ENCODE measurements around the gene TRIOBP.

Gene TRIOBP

DNA sequence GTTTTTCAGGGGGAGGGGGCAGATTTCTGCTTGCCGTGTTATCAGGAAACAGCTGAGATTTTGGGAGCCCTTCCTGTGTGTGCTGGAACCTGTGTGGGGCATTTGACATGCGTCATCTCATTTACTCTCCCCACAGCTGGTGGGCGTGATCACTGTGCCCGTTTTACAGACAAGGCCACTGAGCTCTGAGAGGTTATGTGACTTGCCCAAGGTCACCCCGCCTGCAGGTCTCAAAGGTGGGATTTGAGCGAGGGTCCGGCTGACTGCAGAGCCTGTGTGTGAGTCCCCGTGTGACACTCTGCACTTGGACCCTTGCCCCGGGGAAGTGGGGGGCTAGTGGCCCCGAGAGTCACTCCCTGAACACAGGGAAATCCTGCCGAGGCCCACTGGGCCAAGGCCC lies 62.4 kb downstream of the TRIOBP start:
- Mint-ChIP-seq H3K4me1 (ENCODE audit: low read depth in 2 of 2) (peaks cover 0 to 1% of the 10 kb centered on the region in 2 donors), H3K36me3 (ENCODE audit: insufficient read depth) (peaks cover 37% of the 10 kb centered on the region), H3K4me3 (no peak overlapping the region), H3K9me3 (no peaks in the 10 kb centered on the region), H3K27me3 (no peaks in the 10 kb centered on the region), H3K27ac (no peak overlapping the region)
- ATAC-seq (replicated peaks) (no peak), DNase-seq (no peak)

DNA sequence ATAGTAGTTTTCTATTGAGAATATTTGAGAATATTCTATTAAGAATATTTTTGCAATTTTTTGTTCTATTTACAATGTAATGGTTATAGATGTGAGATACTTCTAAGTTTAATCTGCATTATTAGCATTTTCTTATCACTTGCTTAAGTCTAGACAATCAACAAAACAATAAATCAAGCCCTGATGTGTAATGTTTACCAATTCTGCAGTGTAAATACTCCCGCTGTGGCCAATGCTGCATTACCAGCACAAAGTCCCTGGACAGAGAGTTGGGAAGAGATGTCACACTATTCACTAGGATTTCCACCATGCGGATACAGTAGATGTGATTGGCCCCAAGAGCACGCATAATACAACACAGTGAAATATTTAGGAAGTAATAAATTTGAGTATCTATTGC lies 63.3 kb downstream of the TRIOBP start:
- H3K4me1 Mint-ChIP-seq (ENCODE audit: low read depth in 2 of 2) = no peaks in the 10 kb centered on the region
- no peak overlapping the region for H3K27ac Mint-ChIP-seq
- ATAC-seq (replicated peaks) = no peak
- no peaks in the 10 kb centered on the region for H3K9me3 Mint-ChIP-seq
- no peak overlapping the region for H3K4me3 Mint-ChIP-seq
- no peak for DNase-seq
- H3K27me3 Mint-ChIP-seq = no peaks in the 10 kb centered on the region
- peaks cover 40% of the 10 kb centered on the region for H3K36me3 Mint-ChIP-seq (ENCODE audit: insufficient read depth)

DNA sequence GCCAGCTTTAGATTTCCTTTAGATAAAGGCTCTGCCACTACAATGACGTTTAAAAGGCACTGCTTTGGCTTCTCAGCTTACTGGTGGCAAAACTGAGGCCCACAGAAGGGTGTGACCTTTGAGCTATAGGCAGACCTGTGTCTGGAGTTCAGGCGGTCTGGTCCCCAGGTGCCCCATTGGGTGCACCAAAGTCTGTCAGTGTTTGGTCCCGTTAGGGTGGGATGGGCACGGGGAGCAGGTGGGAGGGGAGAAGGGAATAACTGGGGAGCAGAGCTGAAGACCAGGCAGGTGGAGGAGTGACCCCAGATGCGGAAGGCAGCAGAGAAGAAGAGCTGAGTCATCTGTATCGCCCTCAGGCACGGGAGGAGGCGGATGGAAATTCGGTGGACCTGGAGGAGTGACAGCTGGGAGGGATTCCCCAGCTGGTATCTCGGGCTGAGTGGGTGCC lies 65.6 kb downstream of the TRIOBP start:
- no peaks in the 10 kb centered on the region for H3K9me3 Mint-ChIP-seq
- H3K27me3 Mint-ChIP-seq = no peaks in the 10 kb centered on the region
- no peak for DNase-seq
- no peak overlapping the region for H3K4me3 Mint-ChIP-seq
- H3K4me1 Mint-ChIP-seq (ENCODE audit: low read depth in 2 of 2) = no peaks in the 10 kb centered on the region
- ATAC-seq (replicated peaks) = no peak
- H3K36me3 Mint-ChIP-seq (ENCODE audit: insufficient read depth) = peaks cover 34% of the 10 kb centered on the region
- no peak overlapping the region for H3K27ac Mint-ChIP-seq

DNA sequence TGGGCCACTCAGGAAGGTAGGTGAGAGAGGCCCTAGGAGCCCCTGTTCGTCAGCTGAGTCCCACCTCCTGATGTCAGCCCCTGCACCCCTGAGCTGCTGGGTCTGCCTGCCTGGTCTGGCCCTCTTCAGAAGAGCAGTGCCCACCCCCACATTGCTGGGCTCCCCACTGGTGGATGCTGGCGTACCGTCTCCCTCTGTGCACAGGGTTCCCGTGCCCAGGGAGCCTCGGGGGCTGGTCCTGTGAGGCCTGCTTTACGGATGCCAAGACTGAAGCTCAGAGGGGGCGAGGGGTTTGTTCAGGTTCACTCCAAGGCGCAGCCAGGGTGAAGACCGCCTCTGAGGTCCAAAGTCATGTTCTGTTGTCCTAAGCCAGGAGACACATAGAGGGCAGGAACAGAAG lies 66.2 kb downstream of the TRIOBP start:
- Mint-ChIP-seq H3K27ac (no peak overlapping the region), H3K4me3 (no peak overlapping the region), H3K36me3 (ENCODE audit: insufficient read depth) (peaks cover 34% of the 10 kb centered on the region), H3K9me3 (no peaks in the 10 kb centered on the region), H3K4me1 (ENCODE audit: low read depth in 2 of 2) (no peaks in the 10 kb centered on the region), H3K27me3 (no peaks in the 10 kb centered on the region)
- DNase-seq (no peak), ATAC-seq (replicated peaks) (no peak)

DNA sequence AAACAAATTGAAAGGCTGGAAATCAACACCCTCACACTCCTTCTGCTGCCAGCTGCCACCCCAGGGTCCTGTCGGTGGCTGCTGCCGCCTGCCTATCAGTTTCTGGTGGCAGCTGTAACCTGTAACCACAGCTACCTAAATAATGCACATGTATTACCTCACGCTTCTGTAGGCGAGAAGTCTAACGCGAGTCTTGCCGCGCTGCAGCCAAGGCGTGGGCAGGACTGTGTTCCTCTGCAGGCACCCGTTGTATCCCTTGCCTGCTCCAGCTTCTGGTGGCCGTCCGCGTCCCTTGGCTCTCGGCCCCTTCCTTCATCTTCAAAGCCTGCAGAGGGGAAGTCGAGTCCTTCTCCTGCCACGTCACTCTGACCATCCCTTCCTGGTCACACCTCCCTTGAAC lies 66.8 kb downstream of the TRIOBP start:
- no peaks in the 10 kb centered on the region for H3K27me3 Mint-ChIP-seq
- no peak overlapping the region for H3K4me3 Mint-ChIP-seq
- H3K4me1 Mint-ChIP-seq (ENCODE audit: low read depth in 2 of 2) = no peaks in the 10 kb centered on the region
- DNase-seq = no peak
- peaks cover 27% of the 10 kb centered on the region for H3K36me3 Mint-ChIP-seq (ENCODE audit: insufficient read depth)
- peak overlapping the region; percentile 41 to 78 for H3K27ac Mint-ChIP-seq
- no peaks in the 10 kb centered on the region for H3K9me3 Mint-ChIP-seq
- no peak for ATAC-seq (replicated peaks)

DNA sequence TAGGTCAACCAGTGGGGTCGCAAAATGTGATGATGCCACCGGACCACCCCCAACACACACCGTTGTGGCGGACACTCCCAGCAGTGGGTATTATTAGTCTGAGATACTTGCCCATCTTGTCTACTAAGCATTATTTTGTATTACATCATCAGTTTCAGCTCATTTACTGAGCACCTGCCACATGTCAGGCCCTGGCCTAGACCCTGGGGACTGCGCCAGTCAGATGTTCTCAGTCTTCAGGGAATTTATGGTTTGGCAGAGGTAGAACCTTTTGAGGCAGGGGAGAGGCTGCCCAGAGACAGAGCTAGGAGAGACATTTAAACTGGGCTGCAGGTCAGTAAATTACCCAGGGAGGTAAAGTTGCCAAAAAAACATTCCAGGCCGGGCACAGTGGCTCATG lies 67.8 kb downstream of the TRIOBP start:
- ATAC-seq (replicated peaks) = no peak
- DNase-seq = no peak
- no peaks in the 10 kb centered on the region for H3K4me1 Mint-ChIP-seq (ENCODE audit: low read depth in 2 of 2)
- no peak overlapping the region for H3K4me3 Mint-ChIP-seq
- H3K27ac Mint-ChIP-seq = no peak overlapping the region
- peaks cover 19% of the 10 kb centered on the region for H3K36me3 Mint-ChIP-seq (ENCODE audit: insufficient read depth)
- H3K9me3 Mint-ChIP-seq = no peaks in the 10 kb centered on the region
- no peaks in the 10 kb centered on the region for H3K27me3 Mint-ChIP-seq

DNA sequence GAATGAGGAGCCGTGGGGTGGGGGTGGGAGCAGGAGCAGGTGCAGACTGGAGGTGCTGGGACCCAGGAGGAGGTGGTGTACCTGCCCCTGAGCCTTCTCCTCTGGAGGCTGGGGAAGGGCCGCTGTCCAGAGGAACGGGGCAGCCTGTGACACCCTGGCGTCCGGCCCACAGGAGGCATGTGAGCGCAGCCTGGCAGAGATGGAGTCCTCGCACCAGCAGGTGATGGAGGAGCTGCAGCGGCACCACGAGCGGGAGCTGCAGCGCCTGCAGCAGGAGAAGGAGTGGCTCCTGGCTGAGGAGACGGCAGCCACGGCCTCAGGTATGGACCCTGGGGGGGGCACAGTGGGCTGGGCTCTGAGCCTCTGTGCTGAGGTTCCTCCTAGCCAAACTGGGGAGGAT lies 68.7 kb downstream of the TRIOBP start:
- no peaks in the 10 kb centered on the region for H3K27me3 Mint-ChIP-seq
- no peaks in the 10 kb centered on the region for H3K9me3 Mint-ChIP-seq
- DNase-seq = no peak
- H3K27ac Mint-ChIP-seq = no peak overlapping the region
- no peaks in the 10 kb centered on the region for H3K4me1 Mint-ChIP-seq (ENCODE audit: low read depth in 2 of 2)
- peaks cover 14% of the 10 kb centered on the region for H3K36me3 Mint-ChIP-seq (ENCODE audit: insufficient read depth)
- H3K4me3 Mint-ChIP-seq = no peak overlapping the region
- ATAC-seq (replicated peaks) = no peak

DNA sequence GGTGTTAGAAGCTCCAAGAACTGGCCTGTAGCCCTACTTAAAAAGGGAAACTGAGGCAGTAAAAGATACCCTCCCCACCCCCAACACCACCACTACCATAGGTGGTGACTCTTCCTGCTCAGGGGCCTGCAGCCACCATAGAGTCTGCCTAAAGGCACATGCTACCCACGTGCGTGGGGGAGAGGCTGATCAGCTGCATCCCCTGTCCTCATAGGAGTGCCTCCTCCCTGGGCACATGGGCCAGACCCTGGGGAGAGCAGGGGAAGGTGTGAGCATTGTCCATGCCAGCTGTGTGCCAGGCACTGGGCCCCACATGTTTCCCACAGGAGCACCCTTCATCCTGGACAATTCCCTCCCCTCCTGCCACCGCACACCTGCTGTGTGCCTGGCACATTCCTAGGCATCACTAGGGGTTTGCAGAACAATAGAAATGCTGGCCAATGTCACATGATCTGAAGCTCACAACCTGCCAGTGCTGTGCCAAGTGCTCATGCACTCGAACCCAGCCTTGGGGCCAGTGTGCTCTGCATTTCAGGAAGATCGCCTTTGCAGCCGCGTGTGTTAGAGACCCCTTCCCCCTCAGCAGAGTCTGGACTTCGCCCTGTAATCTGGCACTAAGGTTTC lies 69.2 kb downstream of the TRIOBP start:
- peaks cover 14% of the 10 kb centered on the region for H3K36me3 Mint-ChIP-seq (ENCODE audit: insufficient read depth)
- H3K27ac Mint-ChIP-seq = no peak overlapping the region
- ATAC-seq (replicated peaks) = no peak
- no peaks in the 10 kb centered on the region for H3K4me1 Mint-ChIP-seq (ENCODE audit: low read depth in 2 of 2)
- DNase-seq = no peak
- H3K9me3 Mint-ChIP-seq = no peaks in the 10 kb centered on the region
- H3K4me3 Mint-ChIP-seq = no peak overlapping the region
- no peaks in the 10 kb centered on the region for H3K27me3 Mint-ChIP-seq

DNA sequence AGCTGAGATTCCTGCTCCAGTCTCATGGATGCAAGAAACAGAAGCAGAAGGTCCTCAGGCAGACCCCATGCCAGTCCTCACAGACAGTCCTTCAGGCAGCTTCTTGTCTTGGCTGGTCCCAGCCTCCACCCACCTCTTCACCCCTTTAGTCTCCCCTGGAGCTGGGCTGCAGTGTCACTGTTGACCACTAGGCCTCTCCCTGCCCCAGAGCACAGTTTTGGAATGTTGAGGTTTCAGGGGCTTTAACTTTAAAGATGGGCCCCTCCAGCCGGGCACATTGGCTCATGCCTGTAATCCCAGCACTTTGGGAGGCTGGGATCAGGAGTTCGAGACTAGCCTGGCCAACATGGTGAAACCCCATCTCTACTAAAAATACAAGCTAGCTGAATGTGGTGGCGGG lies 71.4 kb downstream of the TRIOBP start:
- no peak overlapping the region for H3K27ac Mint-ChIP-seq
- H3K4me3 Mint-ChIP-seq = no peak overlapping the region
- DNase-seq (no peak), ATAC-seq (replicated peaks) (no peak)
- no peaks in the 10 kb centered on the region for H3K27me3 Mint-ChIP-seq
- H3K9me3 Mint-ChIP-seq = no peaks in the 10 kb centered on the region
- H3K36me3 Mint-ChIP-seq (ENCODE audit: insufficient read depth) = peaks cover 5% of the 10 kb centered on the region
- no peaks in the 10 kb centered on the region for H3K4me1 Mint-ChIP-seq (ENCODE audit: low read depth in 2 of 2)

DNA sequence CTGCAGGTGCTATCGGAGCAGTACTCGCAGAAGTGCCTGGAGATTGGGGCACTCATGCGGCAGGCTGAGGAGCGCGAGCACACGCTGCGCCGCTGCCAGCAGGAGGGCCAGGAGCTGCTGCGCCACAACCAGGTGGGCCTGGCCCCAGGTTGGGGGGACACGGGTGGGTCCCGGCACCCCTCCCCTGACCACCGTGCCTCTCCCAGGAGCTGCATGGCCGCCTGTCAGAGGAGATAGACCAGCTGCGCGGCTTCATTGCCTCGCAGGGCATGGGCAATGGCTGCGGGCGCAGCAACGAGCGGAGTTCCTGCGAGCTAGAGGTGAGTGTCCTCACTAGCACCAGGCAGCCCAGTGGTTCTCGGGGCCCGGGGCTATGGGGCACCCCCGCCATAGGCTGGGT lies 72.2 kb downstream of the TRIOBP start:
- no peak for ATAC-seq (replicated peaks)
- H3K36me3 Mint-ChIP-seq (ENCODE audit: insufficient read depth) = peaks cover 8% of the 10 kb centered on the region
- H3K27me3 Mint-ChIP-seq = no peaks in the 10 kb centered on the region
- no peak for DNase-seq
- H3K9me3 Mint-ChIP-seq = no peaks in the 10 kb centered on the region
- H3K4me3 Mint-ChIP-seq = no peak overlapping the region
- no peak overlapping the region for H3K27ac Mint-ChIP-seq
- no peaks in the 10 kb centered on the region for H3K4me1 Mint-ChIP-seq (ENCODE audit: low read depth in 2 of 2)

DNA sequence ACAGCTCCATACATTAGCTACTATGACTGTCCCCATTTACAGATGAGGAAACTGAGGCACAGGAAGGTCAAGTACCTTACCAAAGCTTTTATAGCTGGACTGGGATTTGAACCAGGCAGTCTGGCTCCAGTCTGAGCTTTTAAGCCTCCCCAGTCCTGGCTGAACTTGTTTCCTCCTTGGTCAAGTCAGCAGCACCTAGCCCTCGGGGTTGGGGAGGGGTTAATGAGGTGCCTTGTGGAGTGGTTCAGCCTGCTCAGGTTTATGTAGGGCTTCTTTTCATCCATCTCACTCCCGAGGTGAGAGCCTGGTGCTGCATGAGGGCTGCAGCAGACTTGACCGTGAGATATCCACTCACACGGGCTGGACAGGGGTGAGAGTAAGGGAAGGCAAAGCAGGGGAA lies 74.2 kb downstream of the TRIOBP start:
- peaks cover 5% of the 10 kb centered on the region for H3K36me3 Mint-ChIP-seq (ENCODE audit: insufficient read depth)
- H3K27ac Mint-ChIP-seq = no peak overlapping the region
- no peaks in the 10 kb centered on the region for H3K27me3 Mint-ChIP-seq
- no peaks in the 10 kb centered on the region for H3K4me1 Mint-ChIP-seq (ENCODE audit: low read depth in 2 of 2)
- DNase-seq (no peak), ATAC-seq (replicated peaks) (no peak)
- H3K9me3 Mint-ChIP-seq = no peaks in the 10 kb centered on the region
- no peak overlapping the region for H3K4me3 Mint-ChIP-seq

DNA sequence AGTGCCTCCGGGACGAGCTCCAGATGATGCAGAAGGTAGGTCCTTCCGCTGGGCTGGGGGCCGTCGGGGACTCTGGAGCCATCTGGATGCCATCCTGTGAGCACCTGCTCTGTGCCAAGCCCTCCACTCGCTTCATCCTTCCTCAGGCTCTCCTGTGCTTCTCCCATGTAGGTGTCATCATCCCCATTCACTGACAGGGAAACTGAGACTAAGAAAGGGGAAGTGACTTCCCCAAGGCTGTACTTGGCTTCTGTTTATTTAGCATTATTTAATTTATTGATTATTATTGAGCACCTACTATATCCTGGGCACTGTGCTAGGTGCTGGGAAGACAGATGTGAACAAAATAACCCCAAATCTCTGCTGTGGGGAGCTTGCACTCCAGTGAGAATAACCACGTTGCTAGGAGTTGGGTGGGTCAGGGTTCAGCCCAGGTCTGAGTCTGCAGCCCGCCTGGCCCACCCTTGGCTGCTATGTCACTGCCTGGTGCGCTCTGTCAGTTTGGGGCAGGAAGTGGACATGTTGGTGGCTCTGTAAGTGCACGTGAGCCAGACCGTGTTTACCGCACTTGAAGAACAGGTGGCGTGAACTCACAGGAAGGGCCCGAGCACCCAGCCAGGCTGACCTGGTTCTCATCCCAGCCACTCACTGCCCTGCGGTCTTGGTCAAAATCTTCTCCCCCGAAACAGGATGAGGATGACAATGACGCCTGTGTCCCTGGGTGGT lies 75.0 kb downstream of the TRIOBP start:
- Mint-ChIP-seq H3K27ac (no peak overlapping the region), H3K9me3 (no peaks in the 10 kb centered on the region), H3K36me3 (ENCODE audit: insufficient read depth) (peaks cover 3% of the 10 kb centered on the region), H3K4me1 (ENCODE audit: low read depth in 2 of 2) (no peaks in the 10 kb centered on the region), H3K27me3 (no peaks in the 10 kb centered on the region), H3K4me3 (no peak overlapping the region)
- no peak for DNase-seq
- ATAC-seq (replicated peaks) = no peak

DNA sequence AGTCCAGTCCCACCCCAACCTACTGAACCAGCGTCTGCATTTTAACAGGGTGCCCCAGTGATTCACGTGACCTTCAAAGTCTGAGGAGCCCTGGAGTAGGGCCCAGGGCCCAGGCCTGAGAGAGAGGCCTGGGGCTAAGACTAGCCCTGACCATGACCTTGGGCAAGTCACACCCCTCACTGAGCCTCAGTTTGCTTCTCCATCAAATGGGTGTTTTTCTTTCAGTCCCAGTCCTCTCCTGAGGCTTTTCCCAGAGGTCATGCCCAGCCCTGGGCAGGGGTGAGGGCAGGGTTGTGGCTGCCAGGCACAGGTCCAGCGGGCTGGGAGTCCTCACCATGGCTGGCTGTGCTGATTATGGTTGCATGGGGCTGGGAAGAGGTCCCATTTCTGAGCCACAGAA lies 77.9 kb downstream of the TRIOBP start:
- DNase-seq (no peak), ATAC-seq (replicated peaks) (no peak)
- Mint-ChIP-seq H3K27ac (peak overlapping the region in 1 of 2 donors; percentile 23), H3K4me1 (ENCODE audit: low read depth in 2 of 2) (no peaks in the 10 kb centered on the region), H3K9me3 (no peaks in the 10 kb centered on the region), H3K36me3 (ENCODE audit: insufficient read depth) (peaks cover 3% of the 10 kb centered on the region), H3K4me3 (no peak overlapping the region), H3K27me3 (no peaks in the 10 kb centered on the region)

DNA sequence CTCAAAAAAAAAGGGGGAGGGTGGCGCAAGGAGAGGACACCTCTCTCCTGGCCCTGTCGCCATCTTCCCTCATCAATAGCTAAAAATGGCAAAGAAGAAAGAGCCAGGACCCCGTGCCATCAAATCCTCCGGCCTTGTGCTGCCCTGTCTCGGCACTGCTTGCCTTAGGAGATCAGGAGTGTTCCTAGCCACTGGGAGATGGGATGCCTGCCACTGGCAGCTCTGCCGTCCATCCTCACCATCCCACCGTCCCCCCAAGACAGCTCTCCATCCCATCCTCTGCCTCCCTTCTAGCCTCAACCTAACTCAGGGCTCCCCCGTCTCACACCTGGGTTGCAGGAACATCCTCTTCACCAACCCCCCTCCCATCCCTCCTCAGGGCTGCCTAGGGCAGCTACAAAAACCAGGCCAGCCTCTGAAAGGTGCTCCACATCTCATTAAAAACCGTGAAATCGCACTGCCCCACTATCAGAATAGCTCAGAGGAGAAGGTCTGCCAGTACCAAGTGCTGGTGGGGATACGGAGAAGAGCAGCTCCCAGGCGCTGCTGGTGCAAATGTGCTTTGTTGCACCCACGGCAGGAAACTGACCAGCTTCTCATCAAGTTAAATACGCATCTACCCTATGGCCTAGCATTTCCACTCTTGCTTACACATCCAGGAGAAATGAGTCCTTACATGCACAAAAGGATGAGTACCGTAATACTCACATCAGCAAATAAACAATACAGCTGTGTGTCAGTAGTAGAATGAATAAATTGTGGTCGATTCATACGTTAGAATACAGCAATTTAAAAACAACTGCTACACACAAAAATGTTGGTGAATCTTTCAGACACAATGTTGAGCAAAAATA lies 79.2 kb downstream of the TRIOBP start:
- no peaks in the 10 kb centered on the region for H3K9me3 Mint-ChIP-seq
- H3K4me3 Mint-ChIP-seq = no peak overlapping the region
- no peaks in the 10 kb centered on the region for H3K27me3 Mint-ChIP-seq
- H3K4me1 Mint-ChIP-seq (ENCODE audit: low read depth in 2 of 2) = no peaks in the 10 kb centered on the region
- peaks cover 3% of the 10 kb centered on the region for H3K36me3 Mint-ChIP-seq (ENCODE audit: insufficient read depth)
- ATAC-seq (replicated peaks) = no peak
- no peak for DNase-seq
- H3K27ac Mint-ChIP-seq = no peak overlapping the region
